ENCODE data around the gene CDH13. TPM values are rescaled to one million over a fixed set of nuclear protein-coding genes. Genes with fewer than 3 reads are reported as not detected.

The CDH13 gene
- total and polyA plus RNA-seq, 2 experiments from 2014 or later, result 1.6 to 4.4 TPM

DNA sequence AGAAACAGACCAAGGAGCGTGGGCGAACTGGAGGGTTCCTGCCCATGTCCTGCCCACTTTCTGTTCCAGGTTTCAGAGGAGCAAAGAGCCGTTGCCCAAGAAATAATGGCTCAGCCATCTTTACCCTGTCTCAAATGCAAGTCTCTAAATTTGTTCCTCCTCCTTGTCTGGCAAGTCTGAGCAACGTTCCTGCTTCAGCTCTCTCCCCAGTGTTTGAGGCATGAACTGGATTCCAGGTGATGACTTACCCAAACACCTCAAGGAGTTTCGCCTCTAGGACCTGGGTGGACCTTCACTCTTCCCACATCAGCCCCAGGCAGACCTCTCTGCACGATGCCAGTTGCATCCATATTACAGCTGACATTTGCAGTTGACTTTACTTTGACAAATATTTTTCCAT lies 659.2 kb downstream of the CDH13 start:
- H2AFZ ChIP-seq, result no peak overlapping the region
- H3K4me2 ChIP-seq, result no peak overlapping the region
- no peaks in the 10 kb centered on the region for H3K4me1 ChIP-seq (ENCODE audit: insufficient read depth)
- TF ChIP-seq EZH2phosphoT487 (IDR thresholded peaks at IDR 0.05; ENCODE audit: unreplicated experiment) (no peak), ZNF331 (CRISPR knock-in tag; IDR thresholded peaks at IDR 0.05; ENCODE audit: low read depth) (no peak), JUNB (IDR thresholded peaks at IDR 0.05; ENCODE audit: unreplicated experiment) (no peak), ZNF114 (CRISPR knock-in tag; IDR thresholded peaks at IDR 0.05) (no peak)
- TF ChIP-seq, protein P1, sequence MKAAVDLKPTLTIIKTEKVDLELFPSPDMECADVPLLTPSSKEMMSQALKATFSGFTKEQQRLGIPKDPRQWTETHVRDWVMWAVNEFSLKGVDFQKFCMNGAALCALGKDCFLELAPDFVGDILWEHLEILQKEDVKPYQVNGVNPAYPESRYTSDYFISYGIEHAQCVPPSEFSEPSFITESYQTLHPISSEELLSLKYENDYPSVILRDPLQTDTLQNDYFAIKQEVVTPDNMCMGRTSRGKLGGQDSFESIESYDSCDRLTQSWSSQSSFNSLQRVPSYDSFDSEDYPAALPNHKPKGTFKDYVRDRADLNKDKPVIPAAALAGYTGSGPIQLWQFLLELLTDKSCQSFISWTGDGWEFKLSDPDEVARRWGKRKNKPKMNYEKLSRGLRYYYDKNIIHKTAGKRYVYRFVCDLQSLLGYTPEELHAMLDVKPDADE (IDR thresholded peaks at IDR 0.05), result no peak
- TF ChIP-seq, protein P2, sequence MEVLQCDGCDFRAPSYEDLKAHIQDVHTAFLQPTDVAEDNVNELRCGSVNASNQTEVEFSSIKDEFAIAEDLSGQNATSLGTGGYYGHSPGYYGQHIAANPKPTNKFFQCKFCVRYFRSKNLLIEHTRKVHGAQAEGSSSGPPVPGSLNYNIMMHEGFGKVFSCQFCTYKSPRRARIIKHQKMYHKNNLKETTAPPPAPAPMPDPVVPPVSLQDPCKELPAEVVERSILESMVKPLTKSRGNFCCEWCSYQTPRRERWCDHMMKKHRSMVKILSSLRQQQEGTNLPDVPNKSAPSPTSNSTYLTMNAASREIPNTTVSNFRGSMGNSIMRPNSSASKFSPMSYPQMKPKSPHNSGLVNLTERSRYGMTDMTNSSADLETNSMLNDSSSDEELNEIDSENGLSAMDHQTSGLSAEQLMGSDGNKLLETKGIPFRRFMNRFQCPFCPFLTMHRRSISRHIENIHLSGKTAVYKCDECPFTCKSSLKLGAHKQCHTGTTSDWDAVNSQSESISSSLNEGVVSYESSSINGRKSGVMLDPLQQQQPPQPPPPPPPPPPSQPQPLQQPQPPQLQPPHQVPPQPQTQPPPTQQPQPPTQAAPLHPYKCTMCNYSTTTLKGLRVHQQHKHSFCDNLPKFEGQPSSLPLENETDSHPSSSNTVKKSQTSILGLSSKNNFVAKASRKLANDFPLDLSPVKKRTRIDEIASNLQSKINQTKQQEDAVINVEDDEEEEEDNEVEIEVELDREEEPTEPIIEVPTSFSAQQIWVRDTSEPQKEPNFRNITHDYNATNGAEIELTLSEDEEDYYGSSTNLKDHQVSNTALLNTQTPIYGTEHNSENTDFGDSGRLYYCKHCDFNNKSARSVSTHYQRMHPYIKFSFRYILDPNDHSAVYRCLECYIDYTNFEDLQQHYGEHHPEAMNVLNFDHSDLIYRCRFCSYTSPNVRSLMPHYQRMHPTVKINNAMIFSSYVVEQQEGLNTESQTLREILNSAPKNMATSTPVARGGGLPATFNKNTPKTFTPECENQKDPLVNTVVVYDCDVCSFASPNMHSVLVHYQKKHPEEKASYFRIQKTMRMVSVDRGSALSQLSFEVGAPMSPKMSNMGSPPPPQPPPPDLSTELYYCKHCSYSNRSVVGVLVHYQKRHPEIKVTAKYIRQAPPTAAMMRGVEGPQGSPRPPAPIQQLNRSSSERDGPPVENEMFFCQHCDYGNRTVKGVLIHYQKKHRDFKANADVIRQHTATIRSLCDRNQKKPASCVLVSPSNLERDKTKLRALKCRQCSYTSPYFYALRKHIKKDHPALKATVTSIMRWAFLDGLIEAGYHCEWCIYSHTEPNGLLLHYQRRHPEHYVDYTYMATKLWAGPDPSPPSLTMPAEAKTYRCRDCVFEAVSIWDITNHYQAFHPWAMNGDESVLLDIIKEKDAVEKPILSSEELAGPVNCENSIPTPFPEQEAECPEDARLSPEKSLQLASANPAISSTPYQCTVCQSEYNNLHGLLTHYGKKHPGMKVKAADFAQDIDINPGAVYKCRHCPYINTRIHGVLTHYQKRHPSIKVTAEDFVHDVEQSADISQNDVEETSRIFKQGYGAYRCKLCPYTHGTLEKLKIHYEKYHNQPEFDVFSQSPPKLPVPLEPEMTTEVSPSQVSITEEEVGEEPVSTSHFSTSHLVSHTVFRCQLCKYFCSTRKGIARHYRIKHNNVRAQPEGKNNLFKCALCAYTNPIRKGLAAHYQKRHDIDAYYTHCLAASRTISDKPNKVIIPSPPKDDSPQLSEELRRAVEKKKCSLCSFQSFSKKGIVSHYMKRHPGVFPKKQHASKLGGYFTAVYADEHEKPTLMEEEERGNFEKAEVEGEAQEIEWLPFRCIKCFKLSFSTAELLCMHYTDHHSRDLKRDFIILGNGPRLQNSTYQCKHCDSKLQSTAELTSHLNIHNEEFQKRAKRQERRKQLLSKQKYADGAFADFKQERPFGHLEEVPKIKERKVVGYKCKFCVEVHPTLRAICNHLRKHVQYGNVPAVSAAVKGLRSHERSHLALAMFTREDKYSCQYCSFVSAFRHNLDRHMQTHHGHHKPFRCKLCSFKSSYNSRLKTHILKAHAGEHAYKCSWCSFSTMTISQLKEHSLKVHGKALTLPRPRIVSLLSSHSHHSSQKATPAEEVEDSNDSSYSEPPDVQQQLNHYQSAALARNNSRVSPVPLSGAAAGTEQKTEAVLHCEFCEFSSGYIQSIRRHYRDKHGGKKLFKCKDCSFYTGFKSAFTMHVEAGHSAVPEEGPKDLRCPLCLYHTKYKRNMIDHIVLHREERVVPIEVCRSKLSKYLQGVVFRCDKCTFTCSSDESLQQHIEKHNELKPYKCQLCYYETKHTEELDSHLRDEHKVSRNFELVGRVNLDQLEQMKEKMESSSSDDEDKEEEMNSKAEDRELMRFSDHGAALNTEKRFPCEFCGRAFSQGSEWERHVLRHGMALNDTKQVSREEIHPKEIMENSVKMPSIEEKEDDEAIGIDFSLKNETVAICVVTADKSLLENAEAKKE (CRISPR knock-in tag; IDR thresholded peaks at IDR 0.05), result no peak
- no peaks in the 10 kb centered on the region for H3K27me3 Mint-ChIP-seq (ENCODE audit: insufficient read depth, low read depth, poor library complexity)
- no peak overlapping the region for H3K27ac Mint-ChIP-seq
- no peaks in the 10 kb centered on the region for H3K79me2 ChIP-seq (replicated peaks; ENCODE audit: insufficient read depth)
- H3K4me3 ChIP-seq, result no peak overlapping the region
- H3K9me3 Mint-ChIP-seq, result no peaks in the 10 kb centered on the region
- no peaks in the 10 kb centered on the region for H4K20me1 ChIP-seq (replicated peaks; ENCODE audit: insufficient read depth)
- H3K4me1 Mint-ChIP-seq, result no peaks in the 10 kb centered on the region
- no peak overlapping the region for H3K4me3 Mint-ChIP-seq
- no peak for DNase-seq (ENCODE audit: low spot score)
- no peaks in the 10 kb centered on the region for H3F3A ChIP-seq (replicated peaks; ENCODE audit: low read depth)
- no peak for ATAC-seq
- no peaks in the 10 kb centered on the region for H3K36me3 ChIP-seq (ENCODE audit: insufficient read depth)
- no peaks in the 10 kb centered on the region for H3K9me2 ChIP-seq (ENCODE audit: insufficient read depth)
- no peaks in the 10 kb centered on the region for H3K36me3 Mint-ChIP-seq (ENCODE audit: low read depth)
- no peaks in the 10 kb centered on the region for H3K27me3 ChIP-seq (ENCODE audit: insufficient read depth)
- H3K27ac ChIP-seq (ENCODE audit: low read depth), result no peak overlapping the region

Measured in GM23338 (cell line).